GM21515 (cell line): ENCODE measurements around the gene PSMB10.
"Not testable (repeated sequence)": the region's sequence is repeated elsewhere in the genome, so short reads cannot be mapped to it uniquely, and the experiment has no call there.

ENCODE experiments used
- ATAC-seq: cut with Tn5 transposase; IDR thresholded peaks from one replicate; pipeline ENCODE4 v1.9.1; 2021; ENCODE audit not compliant: unreplicated experiment

PSMB10 gene

DNA sequence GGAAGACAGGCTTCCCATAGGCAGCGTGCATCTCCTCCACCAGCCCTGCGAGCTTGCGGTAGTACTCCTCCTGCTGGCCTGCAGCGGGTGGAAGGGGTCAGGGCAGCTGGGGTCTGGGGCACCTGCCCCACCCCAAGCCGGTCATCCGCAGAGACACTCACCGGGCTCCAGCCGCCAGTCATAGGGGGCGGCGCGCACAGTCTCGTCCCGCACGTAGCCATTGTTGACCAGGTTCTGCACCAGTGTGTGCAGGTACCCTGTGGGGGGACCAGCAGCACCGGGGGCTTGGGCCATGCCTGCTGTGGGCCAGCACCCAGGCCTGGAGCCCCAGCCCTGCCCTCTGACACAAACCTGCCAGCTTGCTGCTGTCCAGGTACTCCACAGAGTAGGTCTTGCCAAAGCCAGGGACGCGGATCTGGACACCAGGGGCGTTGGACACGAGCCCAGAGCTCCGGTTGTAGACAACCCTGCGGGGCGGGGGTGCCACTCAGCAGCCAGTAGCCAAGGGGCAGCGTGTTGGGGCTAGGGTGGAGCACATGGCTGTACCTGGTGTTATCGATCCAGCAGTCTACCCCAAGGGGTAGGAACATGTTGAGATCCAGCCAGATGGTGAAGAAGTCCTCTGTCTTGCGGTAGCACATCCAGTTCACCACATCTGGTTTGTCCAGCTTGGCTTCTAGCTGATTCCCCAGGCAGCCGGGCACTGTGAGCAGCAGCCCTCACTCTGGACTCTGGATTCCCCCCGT lies 6.0 kb upstream of the PSMB10 start:
- ATAC-seq: no peak

DNA sequence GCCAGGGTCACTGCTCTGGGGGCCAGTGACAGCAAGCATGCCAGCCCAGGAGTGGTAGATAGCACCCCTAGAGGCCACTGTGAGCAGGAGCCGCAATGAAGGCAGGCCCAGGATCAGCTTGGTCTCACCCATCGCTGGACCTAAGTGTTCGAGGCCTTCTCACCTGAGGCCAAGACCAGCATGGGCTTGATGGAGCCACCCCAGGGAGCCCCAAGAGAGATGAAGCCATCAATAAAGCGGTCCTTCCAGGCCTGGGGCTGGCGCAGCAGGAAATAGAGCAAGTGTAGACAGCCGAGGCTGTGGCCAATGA lies 5.5 kb upstream of the PSMB10 start:
- ATAC-seq: no peak

DNA sequence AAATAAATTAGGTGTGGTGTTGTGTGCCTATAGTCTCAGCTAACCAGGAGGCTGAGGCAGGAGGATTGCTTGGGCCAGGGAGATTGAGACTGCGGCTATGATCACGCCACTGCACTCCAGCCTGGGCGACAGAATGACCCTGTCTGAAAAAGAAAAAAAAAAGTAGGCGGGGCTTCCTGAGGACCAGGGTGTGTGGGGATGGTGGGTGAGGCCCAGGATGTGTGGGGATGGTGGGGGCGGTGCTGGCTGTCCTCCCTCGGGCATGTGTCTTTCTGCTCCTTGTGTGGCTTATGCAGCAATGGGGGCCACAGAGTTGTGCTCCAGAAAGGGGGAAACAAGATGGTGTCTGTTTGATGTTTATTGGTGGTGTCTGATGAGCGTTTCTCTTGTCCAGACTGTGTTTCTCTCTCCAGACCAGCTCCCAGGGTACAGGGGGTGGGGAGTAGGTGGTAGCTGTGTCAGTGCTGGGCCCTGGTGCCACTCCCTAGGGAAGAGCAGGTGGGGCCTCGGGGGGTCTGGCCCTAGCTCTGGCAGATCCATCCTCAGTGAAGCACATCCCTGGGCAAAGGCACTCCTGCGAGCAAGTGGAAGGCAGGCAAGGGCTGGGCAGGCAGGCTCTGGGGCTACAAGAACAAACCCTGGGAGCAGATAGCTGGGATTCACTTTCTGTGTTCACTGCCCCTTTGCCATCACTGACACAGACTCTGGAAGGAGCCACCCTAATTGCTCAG lies 5.0 kb upstream of the PSMB10 start:
- no peak for ATAC-seq

DNA sequence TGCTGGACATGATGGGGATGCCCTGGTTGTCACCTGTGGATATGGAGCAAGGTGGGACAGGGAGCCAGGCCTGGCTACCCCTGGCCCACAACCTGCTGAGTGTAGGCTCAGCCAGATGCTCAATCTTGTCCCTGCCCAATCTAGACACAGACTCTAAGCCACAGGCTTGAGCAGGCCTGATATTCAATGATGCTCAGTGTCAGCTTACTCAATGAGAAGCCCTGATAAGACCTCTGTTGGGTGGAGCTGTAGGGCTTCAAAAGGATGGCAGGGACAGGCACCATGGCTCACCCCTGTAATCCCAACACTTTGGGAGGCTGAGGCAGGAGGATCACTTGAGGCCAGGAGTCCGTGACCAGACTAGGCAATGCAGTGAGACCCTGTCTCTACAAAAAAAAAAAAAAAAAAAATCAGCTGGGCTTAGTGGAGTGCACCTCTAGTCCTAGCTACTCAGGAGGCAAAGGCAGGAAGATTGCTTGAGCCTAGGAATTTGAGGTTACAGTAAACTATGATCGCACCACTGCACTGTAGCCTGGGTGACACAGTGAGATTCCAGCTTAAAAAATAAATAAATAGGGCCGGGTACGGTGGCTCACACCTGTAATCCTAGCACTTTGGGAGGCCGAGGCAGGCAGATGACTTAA lies 3.9 kb upstream of the PSMB10 start:
- ATAC-seq: no peak

DNA sequence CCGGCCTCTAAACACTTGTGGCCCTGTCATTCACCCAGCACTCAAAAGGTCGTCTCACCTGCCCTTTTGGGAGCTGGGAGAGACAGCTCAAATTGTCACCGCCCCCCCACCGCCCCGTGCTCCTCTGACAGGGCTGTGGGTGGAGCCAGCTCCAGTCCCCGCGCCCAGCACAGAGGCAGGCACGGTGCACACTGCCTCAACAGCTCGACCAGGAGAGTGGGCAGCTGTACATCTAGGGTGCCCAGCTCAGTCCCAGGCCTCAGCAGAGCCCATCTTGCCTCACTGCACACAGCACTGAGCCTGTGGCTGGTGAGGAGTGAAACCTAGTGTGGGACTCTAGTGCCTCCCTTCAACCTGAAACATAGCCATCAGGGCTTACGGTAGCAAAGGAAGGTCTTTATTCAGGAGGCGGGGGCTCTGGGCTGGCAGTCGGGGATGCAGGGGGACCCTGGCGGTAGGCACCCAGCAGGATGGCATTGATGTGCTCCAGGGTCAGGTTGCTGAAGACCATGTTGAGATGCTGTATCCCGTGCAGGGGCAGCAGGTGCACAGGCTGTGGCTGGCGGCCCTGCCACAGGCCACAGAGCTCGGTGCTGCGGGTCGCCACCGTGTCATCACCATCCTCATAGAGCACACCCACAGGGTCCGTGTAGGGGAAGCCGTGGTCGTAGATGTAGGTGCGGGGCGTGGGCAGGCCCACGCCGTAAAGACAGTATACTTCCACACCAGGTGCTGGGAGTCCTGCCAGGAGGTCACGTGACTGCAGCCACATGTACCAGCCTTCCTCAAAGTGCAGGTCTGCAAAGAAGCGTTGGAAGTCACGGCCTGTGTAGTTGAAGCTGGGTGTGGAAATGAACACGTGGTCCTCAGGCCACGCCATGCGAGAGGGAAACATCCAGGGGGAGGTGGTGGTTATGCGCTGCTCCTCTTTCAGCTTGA lies 3.1 kb upstream of the PSMB10 start:
- no peak for ATAC-seq

DNA sequence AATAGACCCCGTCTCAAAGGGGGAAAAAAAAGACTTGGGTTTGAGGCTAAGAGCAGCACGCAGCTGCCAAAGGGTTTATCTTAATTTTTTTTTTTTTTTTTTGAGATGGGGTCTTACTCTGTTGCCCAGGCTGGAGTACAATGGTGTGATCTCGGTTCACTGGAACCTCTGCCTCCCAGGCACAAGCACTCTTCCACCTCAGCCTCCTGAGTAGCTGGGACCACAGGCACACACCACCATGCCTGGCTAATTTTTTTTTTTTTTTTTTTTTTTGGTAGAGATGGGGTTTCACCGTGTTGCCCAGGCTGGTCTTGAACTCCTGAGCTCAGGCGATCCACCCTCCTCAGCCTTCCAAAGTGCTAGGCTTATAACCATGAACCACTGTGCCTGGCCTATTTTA lies 1.1 kb upstream of the PSMB10 start:
- ATAC-seq: not testable (repeated sequence)

DNA sequence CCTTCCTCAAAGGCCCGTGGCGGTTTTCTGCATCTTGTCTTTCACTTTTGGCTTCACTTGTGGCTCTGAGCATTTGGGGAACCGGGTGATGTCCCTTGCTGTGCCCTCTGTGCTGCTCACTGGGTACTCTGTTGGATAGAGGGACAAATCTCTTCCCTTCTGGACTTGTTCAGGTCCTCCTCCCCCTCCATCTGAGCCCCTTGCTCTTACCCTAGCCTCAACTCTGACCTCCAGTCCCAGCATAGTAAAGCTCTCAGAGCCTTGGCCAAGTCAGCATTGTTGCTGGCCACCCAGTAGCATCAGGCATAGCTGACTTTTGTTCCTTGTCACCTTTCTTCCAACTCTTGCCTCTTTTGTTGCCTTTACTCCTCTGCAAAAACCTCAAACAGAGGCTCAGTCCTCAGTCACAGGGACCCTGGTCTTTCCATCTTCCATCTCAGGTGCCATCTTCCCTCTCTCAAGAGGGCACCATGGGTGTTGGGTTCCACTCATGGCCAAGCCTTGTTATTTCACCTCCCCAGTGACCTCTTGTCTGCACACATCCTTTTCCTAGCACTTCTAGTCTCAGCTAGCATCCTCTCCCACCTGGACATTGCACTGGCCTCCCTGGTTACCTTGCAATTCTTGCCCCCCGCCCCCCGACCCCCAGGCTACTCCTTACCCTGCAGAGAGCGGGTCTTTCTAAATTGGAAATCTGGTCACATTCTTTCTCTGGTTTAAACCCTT lies 393 bp upstream of the PSMB10 start:
- ATAC-seq: peak; percentile 42

DNA sequence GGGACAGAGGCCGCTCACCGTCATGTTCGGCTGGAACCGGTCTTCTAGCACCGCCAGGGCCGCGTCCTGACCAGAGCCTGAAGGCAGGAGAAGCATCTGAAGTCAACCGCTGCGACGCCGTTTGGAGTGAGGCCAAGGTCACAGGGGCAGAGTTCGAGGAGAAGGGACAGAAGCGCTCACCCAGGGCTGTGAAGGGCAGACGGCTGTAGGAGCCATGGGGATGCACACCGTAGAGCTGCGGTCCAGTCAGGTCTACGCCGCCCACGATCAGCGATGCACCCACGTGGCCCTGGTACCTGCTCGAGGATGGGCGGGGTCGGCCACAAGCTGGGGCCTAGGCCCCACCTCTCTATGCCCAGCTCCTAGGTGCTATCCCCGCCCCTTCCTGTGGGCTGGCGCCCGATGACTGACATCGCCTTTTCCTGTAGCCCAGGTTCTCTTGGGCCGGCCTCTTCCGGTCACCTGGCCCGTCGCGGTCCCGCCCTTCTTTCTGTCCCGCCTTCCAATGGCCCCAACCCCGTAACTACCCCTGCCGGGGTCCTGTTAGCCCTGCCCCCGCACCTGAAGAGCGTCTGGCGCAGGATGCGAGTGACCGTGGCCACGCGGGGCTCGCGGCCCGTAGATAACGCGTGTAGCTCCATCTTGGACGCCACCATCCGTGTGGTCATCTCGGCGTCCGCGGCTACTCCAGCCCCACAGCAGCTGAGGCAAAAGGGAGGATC lies 1.1 kb downstream of the PSMB10 start:
- ATAC-seq: peak; percentile 82

DNA sequence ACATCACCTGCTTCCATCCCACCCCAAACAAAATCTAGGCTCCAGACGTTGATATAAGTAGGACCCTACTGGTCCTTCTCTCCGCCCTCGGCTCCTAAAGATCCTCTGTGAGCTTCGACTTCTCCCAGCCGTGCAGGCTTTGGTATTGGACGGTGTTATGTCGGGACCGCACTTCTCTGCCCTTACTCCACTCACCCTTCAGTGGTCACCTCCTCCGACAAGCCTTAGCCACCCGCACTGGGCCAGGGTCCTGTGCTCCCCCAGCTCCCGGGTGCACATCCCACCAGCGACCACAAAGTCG lies 1.6 kb downstream of the PSMB10 start:
- ATAC-seq: no peak

DNA sequence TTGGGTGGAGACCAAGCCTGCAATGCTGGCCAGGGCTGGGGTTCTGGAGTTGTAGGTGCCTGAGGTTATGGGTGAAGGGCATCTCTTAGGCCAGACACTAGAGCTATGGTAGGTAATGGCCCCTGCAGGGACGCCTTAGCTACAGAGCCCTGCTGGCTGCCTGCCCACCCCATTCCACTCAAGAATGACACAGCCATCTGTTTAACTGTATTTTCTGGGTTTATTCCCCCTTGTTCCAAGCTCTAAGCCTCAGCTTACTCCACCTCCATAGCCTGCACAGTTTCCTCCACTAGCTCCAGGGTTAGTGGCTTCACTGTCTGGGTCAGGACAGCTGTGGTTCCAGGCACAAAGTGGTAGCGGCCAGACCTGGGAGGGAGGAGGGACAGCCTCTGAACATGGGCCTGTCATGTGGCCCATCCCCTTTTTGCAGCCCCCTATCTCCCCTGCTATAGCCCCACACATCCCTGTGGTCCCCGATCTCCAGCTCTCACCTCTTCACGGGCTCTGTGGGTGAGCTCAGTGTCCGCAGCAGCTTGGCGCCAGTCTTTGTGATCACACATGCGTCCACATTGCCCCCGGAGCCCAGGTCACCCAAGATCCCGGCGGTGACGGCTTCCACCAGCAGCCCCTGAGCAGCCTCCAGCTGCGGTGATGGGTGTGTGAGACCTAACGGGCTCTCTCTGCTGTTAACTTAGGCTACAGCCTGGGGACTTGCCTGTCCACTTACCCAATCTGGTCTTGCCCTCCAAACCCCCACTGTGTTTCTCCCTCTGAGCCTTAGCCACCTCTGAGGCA lies 2.1 kb downstream of the PSMB10 start:
- no peak for ATAC-seq

DNA sequence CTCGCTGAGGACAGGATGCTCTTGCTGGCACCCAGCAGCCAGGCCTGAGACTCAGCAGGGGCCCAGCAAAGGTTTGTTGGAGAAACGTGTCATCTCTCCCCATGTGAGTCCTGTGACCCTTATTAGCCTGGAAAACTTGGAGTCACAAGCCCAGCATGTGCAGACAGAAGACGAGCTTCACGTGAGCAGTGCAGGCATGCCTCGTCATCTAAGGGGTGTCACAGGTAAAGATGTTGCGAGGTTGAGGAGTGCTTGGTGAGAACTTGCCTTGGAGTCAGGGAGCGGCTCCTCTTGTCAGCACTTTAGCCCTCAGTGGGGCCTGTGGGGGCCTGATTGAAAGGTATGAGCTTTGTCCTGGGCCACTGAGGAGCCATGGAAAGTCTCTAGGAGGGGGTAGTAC lies 2.8 kb downstream of the PSMB10 start:
- no peak for ATAC-seq

DNA sequence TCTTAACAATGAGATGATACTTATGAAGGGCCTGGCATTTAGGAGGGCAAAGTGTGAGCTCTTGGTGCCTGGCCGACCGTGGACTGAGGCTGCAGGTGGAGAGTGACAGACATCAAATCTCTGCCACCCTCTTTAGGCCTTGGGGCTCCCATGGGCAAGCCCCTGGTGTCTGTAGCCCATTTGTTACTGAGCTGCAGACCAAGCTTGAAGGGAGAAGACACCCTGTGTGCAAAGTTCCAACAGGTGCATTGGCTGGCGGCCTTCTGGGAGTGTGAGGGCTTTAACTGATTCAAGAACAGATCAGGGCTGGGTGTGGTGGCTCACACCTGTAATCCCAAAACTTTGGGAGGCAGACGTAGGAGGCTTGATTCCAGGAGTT lies 4.2 kb downstream of the PSMB10 start:
- no peak for ATAC-seq

DNA sequence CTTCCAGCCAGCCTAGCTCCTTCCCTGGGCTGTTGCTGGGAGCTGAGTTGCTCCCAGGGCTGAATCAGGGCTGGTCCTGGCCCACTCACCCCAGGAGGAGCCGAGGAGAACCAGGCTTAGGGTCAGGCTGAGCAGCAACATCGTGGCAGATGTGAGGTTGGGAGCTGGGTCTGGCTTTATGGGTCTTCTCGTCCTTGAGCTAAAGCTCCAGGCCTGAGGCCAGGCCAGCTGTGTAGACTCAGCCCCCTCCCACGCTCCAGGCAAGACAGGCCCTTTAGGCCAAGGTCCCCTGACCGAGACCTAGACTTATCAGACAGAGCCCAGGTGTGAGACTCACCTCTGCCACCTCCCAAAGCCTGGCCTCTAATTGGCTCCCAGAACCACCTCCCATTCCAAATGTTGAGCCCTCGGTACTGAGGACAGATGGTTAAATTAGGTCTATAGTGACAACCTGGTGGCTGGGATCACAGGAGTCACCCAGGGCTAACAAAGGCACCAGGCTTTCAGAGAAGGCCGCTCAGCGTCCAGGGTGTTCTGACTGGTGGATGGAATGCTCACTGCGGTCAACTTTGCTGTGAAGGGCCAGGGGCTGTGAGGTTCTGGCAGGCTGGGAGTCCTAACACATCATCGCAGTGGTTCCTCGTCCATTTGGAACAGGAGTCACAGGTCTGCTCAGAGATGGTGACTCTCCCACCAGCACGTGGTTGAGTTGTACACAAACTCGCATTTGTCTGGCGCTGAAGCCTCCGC lies 4.8 kb downstream of the PSMB10 start, which contains the start of gene CTRL:
Gene CTRL, minus strand, starts transcription at position 151 of the 750 bp plus-strand sequence. Its CDS starts 10 bp downstream, at position 141.
- ATAC-seq: no peak

DNA sequence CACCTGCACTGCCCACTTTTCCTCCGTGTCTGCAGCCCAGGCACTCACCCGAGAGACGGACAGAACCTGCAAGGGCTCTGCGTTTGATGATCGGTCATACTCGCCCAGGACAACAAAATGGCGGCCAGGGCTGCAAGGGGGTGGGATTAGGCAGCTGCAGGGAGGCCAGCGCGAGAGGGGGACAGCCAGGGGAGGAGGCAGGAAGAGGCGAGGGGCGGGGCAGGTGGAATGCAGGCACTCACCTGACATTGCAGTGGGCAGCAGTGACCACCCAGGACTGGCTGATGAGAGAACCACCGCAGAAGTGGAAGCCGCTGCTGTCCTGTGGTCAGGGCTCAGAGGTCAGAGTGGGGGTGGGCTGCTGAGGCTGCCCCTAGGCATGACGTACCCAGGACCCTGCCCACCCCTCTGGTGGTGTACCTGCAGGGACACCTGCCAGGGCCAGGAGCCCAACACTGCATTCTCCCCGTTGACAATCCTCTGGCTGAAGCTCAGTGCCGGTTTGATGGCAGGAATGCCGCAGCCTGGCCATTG lies 5.9 kb downstream of the PSMB10 start:
- no peak for ATAC-seq

DNA sequence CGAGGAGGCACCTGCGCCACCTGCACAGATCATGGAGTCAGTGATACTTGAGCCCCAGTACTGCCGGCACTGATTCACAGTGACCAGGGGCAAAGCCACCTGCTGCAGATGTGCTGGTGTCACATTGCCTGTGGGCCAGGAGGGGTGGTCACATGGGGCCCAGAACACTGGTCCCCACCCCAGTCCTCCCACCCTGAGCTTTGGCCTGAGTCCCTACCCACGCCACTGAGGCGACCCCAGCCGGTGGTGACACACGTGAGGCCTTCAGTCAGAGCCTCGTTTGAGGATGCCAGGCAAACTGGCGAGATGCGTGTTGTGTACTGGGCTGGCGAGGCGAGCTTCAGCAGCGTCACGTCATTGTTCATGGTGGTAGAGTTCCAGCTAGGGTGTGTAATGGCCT lies 6.5 kb downstream of the PSMB10 start:
- ATAC-seq: no peak

DNA sequence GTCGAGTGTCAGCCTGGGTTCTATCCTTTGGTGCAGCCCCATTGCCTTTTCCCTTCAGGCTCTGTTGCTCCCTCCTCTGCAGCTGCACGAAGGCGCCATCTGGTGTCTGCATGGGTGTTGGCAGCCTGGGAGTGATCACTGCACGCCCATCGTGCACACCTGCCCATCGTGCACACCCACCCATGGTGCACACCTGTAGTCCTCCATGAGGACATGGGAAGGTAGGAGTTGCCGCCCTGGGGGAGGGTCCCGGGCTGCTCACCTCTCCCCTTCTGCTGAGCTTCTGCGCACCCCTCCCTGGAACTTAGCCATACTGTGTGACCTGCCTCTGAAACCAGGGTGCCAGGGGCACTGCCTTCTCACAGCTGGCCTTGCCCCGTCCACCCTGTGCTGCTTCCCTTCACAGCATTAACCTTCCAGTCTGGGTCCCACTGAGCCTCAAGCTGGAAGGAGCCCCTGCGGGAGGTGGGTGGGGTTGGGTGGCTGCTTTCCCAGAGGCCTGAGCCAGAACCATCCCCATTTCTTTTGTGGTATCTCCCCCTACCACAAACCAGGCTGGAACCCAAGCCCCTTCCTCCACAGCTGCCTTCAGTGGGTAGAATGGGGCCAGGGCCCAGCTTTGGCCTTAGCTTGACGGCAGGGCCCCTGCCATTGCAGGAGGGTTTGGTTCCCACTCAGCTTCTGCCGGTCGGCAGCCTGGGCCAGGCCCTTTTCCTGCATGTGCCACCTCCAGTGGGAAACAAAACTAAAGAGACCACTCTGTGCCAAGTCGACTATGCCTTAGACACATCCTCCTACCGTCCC lies 7.9 kb downstream of the PSMB10 start:
- ATAC-seq: peak; percentile 47

DNA sequence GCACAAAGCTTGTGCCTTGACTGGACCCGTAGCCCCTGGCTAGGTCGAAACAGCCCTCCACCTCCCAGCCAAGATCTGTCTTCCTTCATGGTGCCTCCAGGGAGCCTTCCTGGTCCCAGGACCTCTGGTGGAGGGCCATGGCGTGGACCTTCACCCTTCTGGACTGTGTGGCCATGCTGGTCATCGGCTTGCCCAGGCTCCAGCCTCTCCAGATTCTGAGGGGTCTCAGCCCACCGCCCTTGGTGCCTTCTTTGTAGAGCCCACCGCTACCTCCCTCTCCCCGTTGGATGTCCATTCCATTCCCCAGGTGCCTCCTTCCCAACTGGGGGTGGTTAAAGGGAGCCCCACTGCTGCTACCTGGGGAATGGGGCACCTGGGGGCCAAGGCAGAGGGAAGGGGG lies 8.5 kb downstream of the PSMB10 start:
- ATAC-seq: no peak
